ENCODE measurements around the gene CHAF1B.

DNA sequence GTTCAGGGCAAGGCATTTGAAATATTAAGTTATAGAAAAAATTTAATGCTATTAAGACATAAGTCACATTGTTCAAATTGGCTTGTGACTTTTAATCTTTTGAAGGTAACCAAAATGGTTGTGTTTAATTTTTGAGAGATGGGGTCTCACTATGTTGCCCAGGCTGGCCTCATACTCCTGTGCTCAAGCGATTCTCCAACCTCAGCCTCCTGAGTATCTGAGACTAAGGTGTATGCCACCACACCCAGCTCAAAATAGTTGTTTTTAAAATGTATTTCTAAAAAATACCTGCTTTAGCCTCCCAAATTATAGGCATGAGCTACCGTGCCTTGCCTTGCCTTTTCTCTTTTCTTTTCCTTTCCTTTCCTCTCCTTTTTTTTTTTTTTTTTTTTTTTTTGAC is 26.0 kb upstream of the CHAF1B start:
- TF ChIP-seq, protein P1, sequence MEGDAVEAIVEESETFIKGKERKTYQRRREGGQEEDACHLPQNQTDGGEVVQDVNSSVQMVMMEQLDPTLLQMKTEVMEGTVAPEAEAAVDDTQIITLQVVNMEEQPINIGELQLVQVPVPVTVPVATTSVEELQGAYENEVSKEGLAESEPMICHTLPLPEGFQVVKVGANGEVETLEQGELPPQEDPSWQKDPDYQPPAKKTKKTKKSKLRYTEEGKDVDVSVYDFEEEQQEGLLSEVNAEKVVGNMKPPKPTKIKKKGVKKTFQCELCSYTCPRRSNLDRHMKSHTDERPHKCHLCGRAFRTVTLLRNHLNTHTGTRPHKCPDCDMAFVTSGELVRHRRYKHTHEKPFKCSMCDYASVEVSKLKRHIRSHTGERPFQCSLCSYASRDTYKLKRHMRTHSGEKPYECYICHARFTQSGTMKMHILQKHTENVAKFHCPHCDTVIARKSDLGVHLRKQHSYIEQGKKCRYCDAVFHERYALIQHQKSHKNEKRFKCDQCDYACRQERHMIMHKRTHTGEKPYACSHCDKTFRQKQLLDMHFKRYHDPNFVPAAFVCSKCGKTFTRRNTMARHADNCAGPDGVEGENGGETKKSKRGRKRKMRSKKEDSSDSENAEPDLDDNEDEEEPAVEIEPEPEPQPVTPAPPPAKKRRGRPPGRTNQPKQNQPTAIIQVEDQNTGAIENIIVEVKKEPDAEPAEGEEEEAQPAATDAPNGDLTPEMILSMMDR (IDR thresholded peaks at IDR 0.05; ENCODE audit: low read depth, low read length) = no peak
- TF ChIP-seq EZH2phosphoT487 (IDR thresholded peaks at IDR 0.05; ENCODE audit: low read depth) = no peak

All from OCI-LY3 (cell line).